Measurements from ENCODE around the gene GALNT18. TPM values are rescaled to one million over a fixed set of nuclear protein-coding genes. Genes with fewer than 3 reads are reported as not detected.

GALNT18 gene
- total RNA-seq, 1 experiment from 2014 or later: 14.1 TPM

- intact Hi-C loops (cut with micrococcal nuclease): no loop called here
- CTCF ChIA-PET: interaction anchor here (0.7 kb wide), 1 partner anchor 303 kb away, joined by 3 read pairs; no protein-coding TSS in a partner anchor
- H3K27ac Mint-ChIP-seq (ENCODE audit: low read depth, unreplicated experiment): no peak overlapping the region
Observed at GRCh38 chr11:11230087-11230486, 391.7 kb downstream of the GALNT18 start.

GRCh38 chr11:11229647-11230046 is 392.2 kb downstream of the GALNT18 start:
- H3K27ac Mint-ChIP-seq (ENCODE audit: low read depth, unreplicated experiment): no peak overlapping the region
- TF ChIP-seq CTCF (IDR thresholded peaks at IDR 0.05; ENCODE audit: unreplicated experiment): no peak
- no peaks in the 10 kb centered on the region for H3K9me3 Mint-ChIP-seq (ENCODE audit: unreplicated experiment)
- ChIA-PET POLR2A (interaction anchor here (1.1 kb wide), 1 partner anchor 50 kb away, joined by 3 read pairs; no protein-coding TSS in a partner anchor), CTCF (interaction anchor here (1.1 kb wide), 1 partner anchor 16 kb away, joined by 4 read pairs; no protein-coding TSS in a partner anchor)
- no TSS peak for BruUV-seq (replicated peaks)
- peaks cover 6% of the 10 kb centered on the region for H3K4me1 Mint-ChIP-seq (ENCODE audit: insufficient read depth, unreplicated experiment)
- H3K36me3 Mint-ChIP-seq (ENCODE audit: insufficient read depth, unreplicated experiment): no peaks in the 10 kb centered on the region
- no peak overlapping the region for H3K4me3 Mint-ChIP-seq (ENCODE audit: unreplicated experiment)
- no peaks in the 10 kb centered on the region for H3K27me3 Mint-ChIP-seq (ENCODE audit: insufficient read depth, unreplicated experiment)
- DNase-seq (ENCODE audit: unreplicated experiment): peak; percentile 61
- intact Hi-C loops (cut with micrococcal nuclease): no loop called here

More at GRCh38 chr11:11230087-11230486, 391.7 kb downstream of the GALNT18 start:
- no peak for DNase-seq (ENCODE audit: unreplicated experiment)
- no peaks in the 10 kb centered on the region for H3K36me3 Mint-ChIP-seq (ENCODE audit: insufficient read depth, unreplicated experiment)
- no peak overlapping the region for H3K4me3 Mint-ChIP-seq (ENCODE audit: unreplicated experiment)
- no TSS peak for BruUV-seq (replicated peaks)
- H3K4me1 Mint-ChIP-seq (ENCODE audit: insufficient read depth, unreplicated experiment): peaks cover 6% of the 10 kb centered on the region
- POLR2A ChIA-PET: interaction anchor here (1.1 kb wide), 1 partner anchor 51 kb away, joined by 3 read pairs; no protein-coding TSS in a partner anchor
- no peaks in the 10 kb centered on the region for H3K27me3 Mint-ChIP-seq (ENCODE audit: insufficient read depth, unreplicated experiment)
- no peak for TF ChIP-seq CTCF (IDR thresholded peaks at IDR 0.05; ENCODE audit: unreplicated experiment)
- no peaks in the 10 kb centered on the region for H3K9me3 Mint-ChIP-seq (ENCODE audit: unreplicated experiment)

GRCh38 chr11:11227296-11228085 is 394.3 kb downstream of the GALNT18 start:
- ChIA-PET CTCF (interaction anchor here (0.6 to 0.7 kb wide), 2 partner anchors 204 to 296 kb away, joined by 3 read pairs; no protein-coding TSS in a partner anchor), POLR2A (interaction anchor here (0.5 kb wide), 1 partner anchor 13 kb away, joined by 4 read pairs; no protein-coding TSS in a partner anchor)
- Mint-ChIP-seq H3K27ac (ENCODE audit: low read depth, unreplicated experiment) (no peak overlapping the region), H3K4me3 (ENCODE audit: unreplicated experiment) (no peak overlapping the region), H3K9me3 (ENCODE audit: unreplicated experiment) (no peaks in the 10 kb centered on the region), H3K4me1 (ENCODE audit: insufficient read depth, unreplicated experiment) (peaks cover 6% of the 10 kb centered on the region), H3K36me3 (ENCODE audit: insufficient read depth, unreplicated experiment) (no peaks in the 10 kb centered on the region), H3K27me3 (ENCODE audit: insufficient read depth, unreplicated experiment) (no peaks in the 10 kb centered on the region)
- DNase-seq (ENCODE audit: unreplicated experiment): no peak
- TF ChIP-seq CTCF (IDR thresholded peaks at IDR 0.05; ENCODE audit: unreplicated experiment): no peak
- no TSS peak for BruUV-seq (replicated peaks)
- intact Hi-C loops (cut with micrococcal nuclease): no loop called here

Small RNAs within 50 kb of the gene (microRNA-seq; reads per million reads assigned to microRNA genes)
- gene MIR4299: not detected

Other genes starting within 250 kb of the GALNT18 start
- 41.6 and 46.1 TPM in 2 replicates for gene USP47, start 220.0 kb upstream of the GALNT18 start, total RNA-seq (2022)

Measured in MCF 10A (cell line).